ENCODE results near the gene LTO1.

DNA sequence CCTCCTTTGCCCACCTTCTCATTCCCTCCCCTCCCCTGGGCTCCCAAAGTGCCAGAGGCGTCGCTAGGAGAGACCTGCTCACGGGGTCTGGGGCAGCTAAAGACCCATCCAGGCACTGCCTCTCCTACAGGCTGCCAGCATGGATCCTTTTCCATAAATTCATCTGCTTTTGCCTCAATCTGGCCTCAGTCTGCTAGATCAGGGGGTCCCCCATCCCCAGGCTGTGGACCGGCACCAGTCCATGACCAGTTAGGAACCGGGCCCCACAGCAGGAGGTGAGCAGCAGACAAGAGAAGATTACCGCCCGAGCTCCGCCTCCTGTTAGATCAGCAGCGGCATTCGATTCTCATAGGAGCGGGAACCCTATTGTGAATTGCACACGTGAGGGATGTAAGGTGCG lies 12.3 kb downstream of the LTO1 start:
- TF ChIP-seq, protein P1, sequence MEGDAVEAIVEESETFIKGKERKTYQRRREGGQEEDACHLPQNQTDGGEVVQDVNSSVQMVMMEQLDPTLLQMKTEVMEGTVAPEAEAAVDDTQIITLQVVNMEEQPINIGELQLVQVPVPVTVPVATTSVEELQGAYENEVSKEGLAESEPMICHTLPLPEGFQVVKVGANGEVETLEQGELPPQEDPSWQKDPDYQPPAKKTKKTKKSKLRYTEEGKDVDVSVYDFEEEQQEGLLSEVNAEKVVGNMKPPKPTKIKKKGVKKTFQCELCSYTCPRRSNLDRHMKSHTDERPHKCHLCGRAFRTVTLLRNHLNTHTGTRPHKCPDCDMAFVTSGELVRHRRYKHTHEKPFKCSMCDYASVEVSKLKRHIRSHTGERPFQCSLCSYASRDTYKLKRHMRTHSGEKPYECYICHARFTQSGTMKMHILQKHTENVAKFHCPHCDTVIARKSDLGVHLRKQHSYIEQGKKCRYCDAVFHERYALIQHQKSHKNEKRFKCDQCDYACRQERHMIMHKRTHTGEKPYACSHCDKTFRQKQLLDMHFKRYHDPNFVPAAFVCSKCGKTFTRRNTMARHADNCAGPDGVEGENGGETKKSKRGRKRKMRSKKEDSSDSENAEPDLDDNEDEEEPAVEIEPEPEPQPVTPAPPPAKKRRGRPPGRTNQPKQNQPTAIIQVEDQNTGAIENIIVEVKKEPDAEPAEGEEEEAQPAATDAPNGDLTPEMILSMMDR (IDR thresholded peaks at IDR 0.05; ENCODE audit: insufficient read depth, low read depth, low read length), result no peak
- no peak for TF ChIP-seq EZH2 (IDR thresholded peaks at IDR 0.05; ENCODE audit: insufficient read depth, low read length)
